Panc1 (cell line): ENCODE data around the gene SDF2L1. TPM values are rescaled to one million over a fixed set of nuclear protein-coding genes. Genes with fewer than 3 reads are reported as not detected.

Experiments
- ATAC-seq: fragments of 200-7000 bp; cut with Tn5 transposase; 2 replicates; pipeline ENCODE4 v1.9.1; 2020; ENCODE audit warnings: mild to moderate bottlenecking, moderate library complexity
- BruUV-seq: library from RNA; stranded (reverse); fragments of 400-500 nt; replicated peaks from 2 replicates; lab custom pipeline; 2021; lab: Mats Ljungman, UMichigan
- CTCF ChIA-PET: fragments of 300-600 bp; sonication (Branson Sonifier 250); formaldehyde crosslinking; loops from one replicate; lab custom pipeline; 2022; ENCODE audit warnings: antibody characterized with exemption; lab: Charles Lee
- POLR2A ChIA-PET: fragments of 300-600 bp; sonication (Branson Sonifier 250); formaldehyde crosslinking; loops from one replicate; lab custom pipeline; 2022; ENCODE audit warnings: antibody characterized with exemption; lab: Charles Lee
- DNase-seq: peaks from one replicate; pipeline ENCODE4 v3.0.0-alpha.2; 2010; ENCODE audit warnings: low read depth, low spot score
- H3K27ac ChIP-seq: 2 replicates; pipeline ENCODE4 v1.5.1; 2011; ENCODE audit warnings: mild to moderate bottlenecking, low read length, inconsistent platforms
- H3K27me3 ChIP-seq: fragments of 200-500 bp; sonication (Bioruptor generic); 2 replicates; pipeline ENCODE4 v1.6.0; 2014; ENCODE audit warnings: low read length, inconsistent platforms; ENCODE audit not compliant: control insufficient read depth, insufficient read depth
- H3K36me3 ChIP-seq: fragments of 200-500 bp; sonication (Bioruptor generic); 2 replicates; pipeline ENCODE4 v1.5.1; 2014; ENCODE audit warnings: inconsistent platforms, mild to moderate bottlenecking, low read length, moderate library complexity; ENCODE audit not compliant: control insufficient read depth, insufficient read depth
- H3K4me1 ChIP-seq: 2 replicates; pipeline ENCODE4 v1.5.1; 2011; ENCODE audit warnings: inconsistent platforms, mild to moderate bottlenecking, low read length, moderate library complexity; ENCODE audit not compliant: control insufficient read depth, insufficient read depth
- H3K4me3 ChIP-seq, 2 experiments: 2 replicates each; pipeline ENCODE4 v1.5.1; 2011 to 2012; ENCODE audit warnings: low read depth in 2 of 2, low read length in 2 of 2, mild to moderate bottlenecking in 2 of 2, inconsistent platforms in 1 of 2, moderate library complexity in 1 of 2
- H3K9me3 ChIP-seq: fragments of 200-500 bp; sonication (Bioruptor generic); 2 replicates; pipeline ENCODE4 v1.5.1; 2014; ENCODE audit warnings: low read depth, mild to moderate bottlenecking, inconsistent platforms, low read length, moderate library complexity; ENCODE audit not compliant: control insufficient read depth, insufficient read depth
- CTCF ChIP-seq: fragments of 450-650 bp; IDR thresholded peaks from 2 replicates; pipeline ENCODE4 v1.5.1; 2017; ENCODE audit warnings: mild to moderate bottlenecking
- POLR2AphosphoS5 ChIP-seq: IDR thresholded peaks from 2 replicates; pipeline ENCODE4 v1.6.1; 2012; ENCODE audit warnings: mild to moderate bottlenecking, low read depth, low read length, moderate library complexity
- REST ChIP-seq, 2 experiments: IDR thresholded peaks; 2 replicates each; pipeline ENCODE4 v1.6.1; 2011 to 2012; ENCODE audit warnings: low read depth in 2 of 2, control low read depth in 1 of 2, low read length in 1 of 2, mild to moderate bottlenecking in 1 of 2, moderate library complexity in 1 of 2; ENCODE audit not compliant: insufficient read depth in 1 of 2
- SIN3A ChIP-seq: IDR thresholded peaks from 2 replicates; pipeline ENCODE4 v1.6.1; 2012; ENCODE audit warnings: low read depth, mild to moderate bottlenecking, low read length, moderate library complexity, borderline replicate concordance; ENCODE audit not compliant: insufficient read depth
- TCF7L2 ChIP-seq: IDR thresholded peaks from 2 replicates; pipeline ENCODE4 v1.6.1; 2011; ENCODE audit warnings: mild to moderate bottlenecking, low read depth, low read length, inconsistent platforms
- in situ Hi-C: cut with HindIII; loops from 2 replicates; pipeline ENCODE4 v1.10.0; 2016; ENCODE audit warnings: low sequenced_read_pairs, low pct_unique_long_range_greater_than_20kb
- intact Hi-C: fragments of 100-400 bp; cut with micrococcal nuclease; formaldehyde crosslinking; loops from one replicate; pipeline ENCODE4 v1.10.0; 2022; ENCODE audit not compliant: unreplicated experiment
- total RNA-seq: library from RNA; stranded (reverse); gene quantifications from one replicate; pipeline ENCODE4 v1.2.1, GENCODE V29; 2021; ENCODE audit not compliant: unreplicated experiment

The SDF2L1 gene
- total RNA-seq, 1 experiment from 2014 or later = 66.0 TPM

DNA sequence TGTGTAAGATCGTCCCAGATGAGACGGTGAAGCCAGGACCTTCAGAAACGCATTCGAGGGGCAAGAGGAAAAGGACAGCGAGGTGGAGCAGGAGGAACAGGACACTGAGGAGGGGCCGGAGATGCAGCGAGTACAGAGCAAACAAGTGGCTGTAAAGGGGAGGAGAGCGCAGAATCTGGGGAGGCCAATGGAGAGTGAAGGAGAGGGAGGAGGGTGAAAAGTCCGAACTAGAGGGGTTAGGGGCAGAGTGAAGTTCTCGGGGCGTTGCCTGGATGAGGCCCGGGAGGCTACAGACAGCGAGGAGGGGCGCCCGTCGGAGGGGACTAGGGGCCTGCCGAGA, 14.9 kb downstream of the SDF2L1 start:
- intact Hi-C loops = no loop called here

GRCh38 chr22:21657360-21658032, 15.4 kb downstream of the SDF2L1 start:
- intact Hi-C loops (no loop called here), in situ Hi-C loops (no loop called here)
- no peak for TF ChIP-seq TCF7L2
- peak; percentile 67; the same call in 1 of the 2 replicates for TF ChIP-seq SIN3A
- no peak for TF ChIP-seq REST (IDR thresholded peaks at IDR 0.05; ENCODE audit: insufficient read depth in 1 of 2, low read depth in 2 of 2, low read length in 1 of 2)
- no peak for TF ChIP-seq CTCF
- peak; percentile 69 for TF ChIP-seq POLR2AphosphoS5
- H3K36me3 ChIP-seq = no peaks in the 10 kb centered on the region
- BruUV-seq = no TSS peak
- ATAC-seq (peak; percentile 94), DNase-seq (no peak)
- ChIA-PET POLR2A (no interaction called here), CTCF (no interaction called here)
- H3K27ac ChIP-seq = peak overlapping the region; percentile 89
- peak overlapping the region; percentile 62 to 64 for H3K4me3 ChIP-seq
- H3K27me3 ChIP-seq = no peaks in the 10 kb centered on the region
- peaks cover 2% of the 10 kb centered on the region for H3K4me1 ChIP-seq
- H3K9me3 ChIP-seq = no peaks in the 10 kb centered on the region

More for the DNA sequence above, 14.9 kb downstream of the SDF2L1 start:
- Histone ChIP-seq H3K27ac (peak overlapping the region; percentile 89), H3K4me3 (peak overlapping the region; percentile 62 to 64), H3K4me1 (peaks cover 2% of the 10 kb centered on the region), H3K27me3 (no peaks in the 10 kb centered on the region), H3K9me3 (no peaks in the 10 kb centered on the region), H3K36me3 (no peaks in the 10 kb centered on the region)
- ChIA-PET POLR2A (no interaction called here), CTCF (no interaction called here)
- ATAC-seq (peak; percentile 43), DNase-seq (no peak)
- in situ Hi-C loops = no loop called here
- TF ChIP-seq TCF7L2 = no peak
- TF ChIP-seq REST (IDR thresholded peaks at IDR 0.05; ENCODE audit: insufficient read depth in 1 of 2, low read depth in 2 of 2, low read length in 1 of 2) = no peak
- TF ChIP-seq SIN3A = no peak
- no peak for TF ChIP-seq CTCF
- TF ChIP-seq POLR2AphosphoS5 = no peak
- BruUV-seq = no TSS peak
